Glomerular visceral epithelial cell (primary cell): Measurements from ENCODE around the gene DNAI4.
A peak's percentile ranks its signal among the peaks of the same experiment; 100 is the strongest.
"Not testable (repeated sequence)": the region's sequence is repeated elsewhere in the genome, so short reads cannot be mapped to it uniquely, and the experiment has no call there.

Experiments used
- DNase-seq: peaks from one replicate; pipeline ENCODE4 v3.0.0-alpha.2; 2016; ENCODE audit errors: extremely low spot score

Gene DNAI4

DNA sequence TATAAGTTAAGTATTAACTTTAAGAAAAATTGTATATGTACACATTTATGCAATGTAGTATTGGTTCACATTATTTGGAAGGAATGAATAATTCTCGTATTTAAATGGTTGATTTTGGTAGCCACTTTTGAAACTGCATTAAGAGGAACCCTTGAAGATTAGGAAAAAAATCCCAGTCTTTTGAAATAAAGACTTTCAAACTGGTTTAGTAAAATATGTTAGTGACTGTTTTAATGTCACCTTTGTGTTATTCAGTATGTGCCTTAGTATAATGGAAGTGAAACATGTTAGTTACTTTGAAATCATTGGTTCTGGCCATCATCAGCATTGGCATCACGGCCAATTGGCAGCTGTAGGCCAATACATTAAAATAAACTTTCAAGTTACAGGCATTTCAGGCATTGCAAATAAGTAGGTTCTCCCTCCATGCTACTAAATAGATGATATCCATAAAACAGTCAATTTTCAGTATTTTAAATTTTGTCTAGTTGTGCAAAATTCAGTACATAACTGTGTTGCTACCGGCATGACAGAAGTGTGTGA lies 4.6 kb upstream of the DNAI4 start:
- no peak for DNase-seq

DNA sequence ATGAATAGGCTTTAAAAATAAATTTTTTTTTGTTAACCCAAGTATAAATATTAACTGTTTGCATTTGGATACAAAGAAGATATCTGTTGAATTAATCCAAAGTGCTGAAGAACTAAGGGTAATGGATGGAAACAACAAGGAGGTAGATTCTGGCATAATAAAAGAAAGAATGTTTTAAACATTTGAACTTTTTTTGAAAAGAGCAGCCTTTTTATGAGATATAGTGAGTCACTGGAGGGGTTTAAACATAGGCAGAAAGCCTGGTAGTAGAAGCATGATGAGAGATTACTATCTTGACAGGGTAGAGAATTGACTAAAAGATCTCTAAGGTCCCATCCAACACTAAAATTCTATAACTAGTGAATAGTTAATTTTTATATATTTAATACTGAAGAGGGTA lies 2.9 kb upstream of the DNAI4 start:
- DNase-seq, result no peak

DNA sequence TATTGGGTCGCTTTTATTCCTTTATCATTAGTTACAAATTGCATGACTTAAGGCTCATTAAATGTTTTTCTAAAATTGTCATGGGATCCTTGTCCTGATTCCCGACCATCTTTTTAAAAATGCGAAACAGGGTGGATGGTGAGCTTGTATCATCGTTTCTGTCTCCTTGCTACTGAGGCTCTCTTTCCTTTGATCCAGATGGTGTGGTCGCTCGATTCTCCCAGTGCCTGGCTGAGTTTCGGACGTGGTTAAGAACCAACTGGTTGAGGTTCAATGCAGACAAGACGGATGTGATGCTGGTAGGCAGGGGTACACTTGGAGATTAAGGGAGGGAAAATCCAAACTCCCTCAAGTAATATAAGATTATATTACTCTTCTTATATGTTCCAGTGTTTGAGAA lies 1.3 kb upstream of the DNAI4 start:
- peak; percentile 46 for DNase-seq

DNA sequence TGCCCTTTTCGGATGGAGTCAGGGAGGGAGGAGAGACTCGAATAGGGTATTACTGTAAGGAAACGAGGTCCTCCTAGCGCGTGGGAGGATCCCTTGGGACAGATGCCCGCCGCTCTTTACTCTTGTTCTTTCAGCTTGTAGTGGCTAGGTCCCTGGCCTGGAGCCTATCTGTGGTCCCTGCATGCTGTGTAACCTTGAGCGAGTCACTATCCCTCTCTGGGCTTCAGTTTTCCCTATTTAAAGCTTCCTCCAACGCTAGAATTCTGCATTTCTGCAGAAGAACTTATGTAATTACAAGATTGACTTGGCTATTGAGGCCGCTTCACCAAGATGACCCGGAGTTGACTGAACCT lies 878 bp upstream of the DNAI4 start:
- DNase-seq, result no peak

DNA sequence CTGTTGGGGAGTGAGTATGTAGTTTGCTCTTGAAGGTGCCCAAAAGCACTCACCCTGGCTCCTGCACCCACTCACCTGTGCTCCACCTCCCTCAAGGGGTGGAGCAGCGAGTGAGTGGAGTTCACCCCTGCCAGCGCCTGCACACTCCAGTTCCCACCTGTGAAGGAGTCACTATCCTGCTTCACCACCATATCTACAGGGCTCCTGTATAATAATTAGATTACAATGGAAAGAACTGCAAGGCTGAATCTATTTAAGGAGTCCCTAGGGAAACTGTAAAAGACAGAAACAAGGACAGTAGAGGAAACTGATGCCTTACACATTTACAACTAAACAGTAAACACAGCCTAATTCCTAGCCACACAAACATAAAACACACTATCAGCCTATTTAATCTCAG lies 4.1 kb downstream of the DNAI4 start:
- no peak for DNase-seq

DNA sequence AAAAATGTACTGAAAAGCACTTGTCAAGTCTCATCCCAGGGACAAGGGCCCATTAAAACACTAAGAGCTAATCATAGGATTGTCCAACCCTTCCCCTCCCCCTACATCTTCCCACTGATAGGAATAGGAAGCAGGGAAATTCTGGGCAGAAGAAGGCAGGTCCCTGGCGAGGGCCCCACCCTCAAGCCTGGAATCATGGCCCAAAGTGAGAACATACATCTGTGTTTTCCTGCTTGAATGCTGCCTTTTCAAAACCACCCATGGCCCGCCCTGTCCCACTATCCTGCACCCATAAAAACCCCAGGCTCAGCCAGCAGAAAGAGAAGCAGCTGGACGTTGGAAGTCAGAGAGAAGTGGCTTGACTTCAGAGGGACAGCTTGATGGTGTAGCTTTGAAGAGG lies 4.8 kb downstream of the DNAI4 start:
- DNase-seq, result no peak

DNA sequence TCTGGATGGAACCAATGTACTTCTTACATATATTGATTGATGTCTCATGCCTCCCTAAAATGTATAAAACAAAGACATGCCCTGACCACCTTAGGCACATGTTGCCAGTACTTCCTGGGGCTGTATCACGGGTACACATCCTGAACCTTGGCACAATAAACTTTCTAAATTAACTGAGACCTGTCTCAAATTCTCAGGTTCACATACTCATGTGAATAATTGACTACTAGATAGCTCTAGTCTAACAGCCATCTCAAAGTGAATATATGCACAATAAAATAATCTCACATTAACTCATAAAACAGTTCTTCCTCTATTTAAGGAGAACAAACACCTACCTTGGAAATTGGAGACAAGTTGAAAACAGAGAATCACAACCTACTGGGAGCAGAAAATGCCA lies 5.6 kb downstream of the DNAI4 start:
- DNase-seq, result no peak

DNA sequence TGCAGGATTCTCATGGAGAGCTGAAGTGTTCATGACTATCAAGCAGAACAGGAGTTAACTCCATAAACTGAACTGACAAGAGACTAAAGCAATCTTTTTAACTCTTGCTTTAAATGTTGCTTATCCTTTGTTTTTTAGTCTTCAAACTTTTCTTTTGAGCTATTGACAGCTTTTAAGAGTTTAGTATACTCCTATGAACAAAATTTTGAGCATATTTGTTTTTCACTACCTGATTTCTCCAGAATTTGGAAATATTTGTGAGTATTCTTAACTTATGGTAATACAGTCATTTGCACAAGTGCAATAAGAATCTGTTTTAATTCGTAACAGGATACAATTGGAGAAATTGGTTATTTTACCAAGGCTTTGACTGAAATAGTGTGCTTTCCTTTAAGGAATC lies 7.2 kb downstream of the DNAI4 start:
- DNase-seq, result no peak

DNA sequence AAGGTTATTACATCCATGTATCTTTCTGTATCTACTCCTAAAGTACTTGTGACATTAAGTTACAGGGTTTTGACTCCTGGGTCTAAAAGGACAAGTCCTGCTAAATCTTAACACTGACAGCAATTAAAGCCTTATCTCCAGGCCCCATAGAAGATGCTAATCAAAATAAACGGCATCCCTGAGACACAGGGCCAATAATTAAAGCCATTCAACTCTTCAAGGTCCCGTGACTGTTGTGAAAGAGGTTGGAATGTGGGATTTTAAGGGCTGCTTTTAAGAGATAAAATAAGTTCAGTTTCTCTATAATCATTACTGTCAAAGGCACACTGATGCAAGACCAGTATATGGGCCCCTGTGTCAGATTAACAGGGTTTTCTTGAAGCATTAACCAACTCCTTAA lies 8.3 kb downstream of the DNAI4 start:
- no peak for DNase-seq

DNA sequence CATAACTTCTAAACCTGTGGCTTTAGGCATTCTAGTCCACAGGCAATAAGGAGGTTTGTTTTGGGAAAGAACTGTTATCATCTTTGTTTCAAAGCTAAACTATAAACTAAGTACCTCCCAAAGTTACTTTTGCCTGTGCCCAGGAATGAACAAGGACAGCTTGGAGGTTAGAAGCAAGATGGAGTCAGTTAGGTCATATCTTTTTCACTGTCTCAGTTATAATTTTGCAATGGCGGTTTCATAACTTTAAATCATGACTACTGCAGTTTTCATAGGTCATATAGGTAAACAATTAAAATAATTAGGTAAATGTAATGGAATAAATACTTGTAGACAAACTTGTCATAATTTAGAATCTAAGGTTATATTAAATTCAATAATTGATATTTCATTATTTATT lies 9.5 kb downstream of the DNAI4 start:
- DNase-seq, result not testable (repeated sequence)

DNA sequence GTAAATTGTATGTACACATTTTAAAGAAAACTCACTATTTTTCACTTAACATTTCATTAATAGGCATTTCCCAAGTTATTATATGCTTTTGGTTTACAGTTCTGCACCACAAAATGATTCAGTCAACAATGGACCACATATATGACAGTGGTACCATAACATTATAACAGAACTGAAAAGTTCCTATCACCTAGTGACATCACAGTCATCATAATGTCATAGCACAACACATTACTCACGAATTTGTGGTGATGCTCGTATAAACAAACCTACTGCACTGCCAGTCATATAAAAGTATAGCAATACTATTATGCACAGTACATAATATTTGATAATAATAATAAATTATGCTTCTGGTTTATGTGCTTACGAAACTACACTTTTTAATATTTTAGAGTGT lies 30.9 kb downstream of the DNAI4 start:
- no peak for DNase-seq

DNA sequence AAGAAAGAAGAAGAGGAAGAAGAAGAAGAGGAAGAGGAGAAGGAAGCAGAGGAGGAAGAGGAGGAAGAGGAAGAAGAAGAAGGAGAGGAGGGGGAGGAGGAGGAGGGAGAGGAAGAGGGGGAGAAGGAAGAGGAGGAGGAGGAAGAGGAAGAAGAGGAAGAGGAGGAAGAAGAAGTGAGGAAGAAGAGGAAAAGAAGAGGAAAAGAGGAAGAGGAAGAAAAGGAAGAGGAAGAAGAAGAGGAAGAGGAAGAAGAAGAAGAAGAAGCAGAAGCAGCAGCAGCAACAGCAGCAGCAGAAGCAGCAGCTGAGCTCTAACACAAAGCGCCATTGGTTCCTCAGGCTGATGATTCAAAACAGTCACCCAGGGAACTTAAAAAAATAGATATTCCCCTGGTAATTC lies 34.0 kb downstream of the DNAI4 start:
- no peak for DNase-seq

DNA sequence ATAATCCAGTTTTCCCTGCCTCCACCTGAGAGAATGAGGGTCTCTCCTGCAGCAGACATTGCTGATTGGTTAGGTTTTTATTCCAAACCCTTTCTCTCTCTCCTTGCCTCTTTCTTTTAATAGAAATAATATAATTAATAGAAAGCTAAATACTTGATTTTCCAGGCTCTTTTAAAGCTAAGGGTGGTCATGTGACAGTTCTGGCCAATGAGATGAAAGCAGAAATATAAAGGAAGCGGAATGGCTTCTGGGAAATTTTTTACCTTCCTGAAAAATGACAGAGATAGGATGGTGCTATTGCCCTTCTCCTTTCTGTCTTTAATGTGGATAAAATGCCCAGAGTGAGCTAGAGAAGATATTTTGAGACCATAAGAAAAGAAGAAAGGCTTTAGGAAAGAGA lies 35.6 kb downstream of the DNAI4 start:
- DNase-seq, result no peak

DNA sequence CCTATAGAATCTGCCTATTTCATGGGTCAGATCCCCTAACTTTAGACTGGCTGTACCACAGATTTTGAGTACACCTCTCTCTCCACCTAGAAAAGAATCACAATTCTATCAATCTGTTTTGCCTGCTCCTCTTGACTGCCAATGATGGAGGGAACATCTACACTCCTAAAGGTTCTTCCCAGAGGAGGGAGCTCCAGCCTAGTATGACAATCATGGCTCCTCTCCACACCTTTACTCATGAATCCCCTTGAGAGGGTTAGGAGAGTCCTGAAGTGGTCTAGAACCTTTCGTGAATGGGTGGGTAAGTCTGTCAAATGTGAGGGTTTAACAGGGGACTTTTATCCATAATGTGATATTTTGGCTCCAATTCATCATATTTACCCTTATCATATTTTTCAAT lies 48.0 kb downstream of the DNAI4 start:
- DNase-seq, result no peak

DNA sequence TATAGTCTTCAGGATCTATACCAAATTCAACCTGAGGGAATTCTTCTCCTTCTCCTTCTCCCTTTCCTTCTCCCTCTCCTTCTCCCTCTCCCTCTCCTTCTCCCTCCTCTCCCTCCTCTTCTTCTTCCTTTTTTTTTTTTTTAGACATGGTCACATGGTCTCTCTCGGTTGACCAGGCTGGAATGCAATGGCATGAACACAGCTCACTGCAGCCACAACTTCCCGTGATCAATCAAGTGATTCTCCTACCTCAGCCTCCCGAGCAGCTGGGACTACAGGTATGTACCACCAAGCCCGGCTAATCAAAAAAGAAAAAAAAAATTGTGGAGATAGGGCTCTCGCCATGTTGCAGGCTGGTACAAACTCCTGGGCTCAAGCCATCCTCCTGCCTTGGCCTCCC lies 51.5 kb downstream of the DNAI4 start:
- no peak for DNase-seq

DNA sequence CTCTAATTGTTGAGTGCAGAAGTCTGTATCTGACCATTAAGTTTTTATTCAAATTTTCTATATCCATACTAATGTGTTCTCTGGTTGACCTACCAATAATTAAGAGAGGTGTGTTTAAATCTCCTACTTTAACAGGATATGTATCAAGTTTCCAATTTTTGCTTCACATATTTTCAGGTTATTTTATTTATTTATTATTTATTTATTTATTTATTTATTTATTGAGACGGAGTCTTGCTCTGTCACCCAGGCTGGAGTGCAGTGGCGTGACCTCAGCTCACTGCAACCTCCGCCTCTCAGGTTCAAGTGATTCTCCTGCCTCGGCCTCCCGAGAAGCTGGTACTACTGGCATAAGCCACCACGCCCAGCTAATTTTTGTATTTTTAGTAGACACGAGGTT lies 52.6 kb downstream of the DNAI4 start:
- not testable (repeated sequence) for DNase-seq

DNA sequence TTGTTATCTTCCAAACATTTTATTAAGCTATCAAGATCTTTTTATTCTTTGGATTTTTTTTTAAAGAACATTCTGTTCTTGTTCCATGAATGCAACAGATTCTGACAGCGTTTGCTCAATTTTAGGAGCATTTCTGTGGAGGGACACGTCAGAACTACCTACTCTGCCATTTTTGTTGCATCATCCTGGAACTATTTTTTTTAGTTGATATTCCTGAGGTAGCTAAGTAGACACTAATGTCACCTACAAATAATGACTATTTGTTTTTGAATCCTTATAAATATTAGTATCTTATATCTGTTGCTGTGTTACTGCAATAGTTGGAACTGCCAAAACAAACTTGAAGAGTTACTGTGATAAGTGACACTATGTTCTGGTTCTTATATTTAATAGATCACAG lies 57.2 kb downstream of the DNAI4 start:
- DNase-seq, result no peak

DNA sequence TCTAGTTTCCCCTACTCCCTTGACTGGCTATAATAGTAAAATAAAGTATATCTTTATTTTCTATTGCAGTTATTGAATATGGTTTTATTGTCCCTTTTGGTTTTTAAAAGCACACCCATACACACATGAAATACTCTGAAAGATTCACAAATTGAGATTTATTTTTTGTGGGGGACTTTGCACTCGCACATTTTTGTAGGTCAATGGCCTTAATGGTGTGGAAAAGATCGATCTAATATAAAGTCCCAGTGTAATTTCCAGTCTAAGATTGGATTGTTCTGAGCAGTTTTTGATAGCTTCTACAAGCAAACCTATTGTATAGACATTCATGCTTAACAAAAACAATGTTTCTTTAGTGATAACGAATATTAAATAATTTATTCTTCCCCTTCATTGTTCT lies 64.1 kb downstream of the DNAI4 start:
- DNase-seq, result no peak

DNA sequence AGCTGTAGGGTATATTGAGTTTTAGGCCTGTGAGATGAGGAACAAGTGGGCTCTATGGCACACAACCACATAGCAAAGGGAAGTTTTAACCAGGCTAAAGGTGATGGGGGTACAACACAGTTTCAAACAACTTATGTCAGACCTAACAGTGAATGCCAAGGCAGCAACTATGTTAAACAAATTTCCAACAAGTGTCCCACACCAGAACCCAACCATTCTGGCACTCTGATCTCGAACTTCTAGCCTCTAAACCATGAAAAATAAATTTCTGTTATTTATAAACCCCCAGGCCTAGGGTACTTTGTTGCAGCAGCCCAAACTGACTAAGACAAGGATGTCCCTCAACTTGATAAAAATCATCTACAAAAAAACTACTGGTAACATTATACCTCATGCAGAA lies 71.3 kb downstream of the DNAI4 start:
- no peak for DNase-seq

DNA sequence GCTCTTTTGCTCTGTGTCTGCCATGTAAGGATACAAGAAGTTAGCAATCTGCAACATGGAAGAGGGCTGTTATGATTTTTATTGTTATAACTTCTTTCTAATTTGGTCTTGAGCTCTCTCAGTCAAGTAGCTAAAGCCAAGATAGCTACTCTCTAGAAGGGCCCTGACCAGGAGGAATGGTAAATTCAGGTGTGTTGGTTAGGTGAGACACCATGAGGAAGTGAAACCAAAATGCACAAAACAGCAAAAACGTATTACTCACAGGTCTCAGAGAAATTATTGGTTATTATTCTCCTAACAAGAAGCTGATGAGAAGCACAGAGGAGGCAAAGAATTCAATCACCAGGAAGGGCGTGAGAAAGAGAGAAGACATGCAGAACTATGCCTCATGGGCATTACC lies 71.8 kb downstream of the DNAI4 start:
- DNase-seq, result no peak

DNA sequence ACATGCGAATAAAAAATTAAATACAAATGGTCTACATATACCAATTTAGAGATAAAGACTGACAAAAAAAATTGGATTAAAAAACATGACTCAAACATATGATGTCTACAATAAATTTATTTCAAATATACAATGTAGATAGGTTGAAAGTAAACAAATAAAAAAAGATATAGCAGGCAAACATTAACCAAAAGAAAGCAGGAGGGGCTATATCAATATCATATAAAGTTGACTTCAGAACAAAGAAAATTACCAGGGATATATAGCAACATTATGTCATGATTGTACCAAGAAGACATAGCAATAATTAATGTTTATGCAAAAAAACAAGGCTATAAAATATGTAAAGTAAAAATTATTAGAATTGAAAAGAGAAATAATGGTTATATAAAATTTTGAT lies 73.7 kb downstream of the DNAI4 start:
- DNase-seq, result no peak

DNA sequence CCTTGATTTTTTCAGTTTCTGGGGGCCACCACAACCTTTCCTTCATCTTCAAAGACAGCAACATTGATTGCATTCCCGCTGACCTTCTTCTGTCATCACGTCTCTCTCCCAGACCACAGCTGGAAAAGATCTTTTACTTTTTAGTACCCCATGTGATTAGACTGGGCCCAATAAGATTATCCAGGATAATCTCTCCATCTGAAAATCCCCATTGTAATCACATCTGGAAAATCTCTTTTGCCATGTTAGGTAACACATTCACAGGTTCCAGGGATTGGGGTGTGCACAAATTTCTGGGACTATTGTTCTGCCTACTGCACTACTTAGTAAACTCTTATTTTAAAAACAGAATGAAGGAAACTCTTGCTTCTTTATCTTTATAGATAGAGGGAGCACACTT lies 76.5 kb downstream of the DNAI4 start:
- DNase-seq, result no peak

DNA sequence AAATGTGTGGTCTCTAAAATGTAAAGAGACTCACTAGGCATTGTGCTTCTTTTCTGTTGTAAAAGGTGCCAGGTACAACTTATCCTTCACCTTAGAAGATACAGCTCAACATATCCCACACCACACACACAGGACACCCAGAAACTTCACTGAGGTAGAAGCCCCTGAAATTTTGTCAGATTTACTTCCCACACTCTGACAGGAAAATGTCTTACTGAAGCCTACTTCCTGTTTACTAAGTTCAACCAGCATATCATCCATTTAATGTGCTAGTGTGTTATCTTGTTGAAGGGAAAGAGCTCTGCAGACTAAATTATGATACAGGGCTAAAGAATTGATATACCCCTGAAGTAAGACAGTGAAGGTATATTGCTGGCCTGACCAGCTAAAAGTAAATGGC lies 83.7 kb downstream of the DNAI4 start:
- no peak for DNase-seq

DNA sequence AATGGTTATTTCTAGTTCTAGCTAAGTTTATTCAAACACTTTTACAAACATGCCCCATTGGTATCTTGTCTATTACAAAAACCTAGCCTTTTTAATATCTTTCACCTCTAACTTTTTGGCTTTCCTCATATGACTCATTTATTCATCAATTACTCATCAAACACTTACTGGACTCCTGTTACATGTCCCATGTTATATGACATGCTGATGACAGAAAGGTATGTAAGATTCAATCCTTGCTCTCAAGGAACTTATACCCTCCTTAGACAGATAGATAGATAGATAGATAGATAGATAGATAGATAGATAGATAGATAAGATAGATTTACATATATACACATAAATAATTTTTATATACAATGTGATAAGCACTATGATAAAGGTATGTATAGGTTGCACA lies 89.7 kb downstream of the DNAI4 start:
- DNase-seq, result no peak

DNA sequence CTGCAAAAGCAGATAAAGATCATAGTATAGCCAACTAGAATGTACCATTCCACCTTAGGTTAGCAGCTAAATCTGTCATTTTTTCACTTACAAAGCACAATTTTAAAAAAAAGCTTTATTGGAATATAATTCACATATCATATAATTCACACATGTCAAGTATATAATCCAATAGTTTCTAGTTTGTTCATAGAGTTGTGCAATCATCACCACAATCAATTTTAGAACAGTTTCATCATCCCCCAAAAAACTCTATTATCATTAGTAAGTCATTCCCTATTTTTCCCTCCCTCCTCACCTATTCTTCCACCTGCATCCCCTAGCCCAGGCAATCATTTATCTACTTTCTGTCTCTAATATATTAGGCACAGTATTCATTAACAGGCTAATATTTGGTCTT lies 91.5 kb downstream of the DNAI4 start:
- no peak for DNase-seq
